ENCODE measurements around the gene CDK1.

DNA sequence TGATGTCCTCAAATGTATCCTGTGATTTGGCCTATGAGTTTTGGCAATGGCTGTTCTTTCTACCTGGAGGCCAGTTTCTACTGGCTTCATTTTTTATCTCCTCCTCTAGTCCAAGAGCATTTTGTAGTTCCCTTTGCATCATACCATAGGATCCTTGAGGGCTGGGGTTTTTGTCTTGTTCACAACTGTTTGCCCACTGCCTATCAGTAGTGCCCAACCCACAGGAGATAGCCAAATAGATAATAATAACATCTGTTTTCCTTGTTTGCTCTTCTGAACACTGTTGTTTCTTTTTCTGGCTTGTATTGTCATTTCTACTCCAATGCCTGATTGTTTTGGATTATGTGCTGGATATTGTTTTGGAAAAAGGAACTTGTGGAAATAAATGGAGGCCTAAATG lies 3.4 kb downstream of the CDK1 start:
- TF ChIP-seq, protein P1, sequence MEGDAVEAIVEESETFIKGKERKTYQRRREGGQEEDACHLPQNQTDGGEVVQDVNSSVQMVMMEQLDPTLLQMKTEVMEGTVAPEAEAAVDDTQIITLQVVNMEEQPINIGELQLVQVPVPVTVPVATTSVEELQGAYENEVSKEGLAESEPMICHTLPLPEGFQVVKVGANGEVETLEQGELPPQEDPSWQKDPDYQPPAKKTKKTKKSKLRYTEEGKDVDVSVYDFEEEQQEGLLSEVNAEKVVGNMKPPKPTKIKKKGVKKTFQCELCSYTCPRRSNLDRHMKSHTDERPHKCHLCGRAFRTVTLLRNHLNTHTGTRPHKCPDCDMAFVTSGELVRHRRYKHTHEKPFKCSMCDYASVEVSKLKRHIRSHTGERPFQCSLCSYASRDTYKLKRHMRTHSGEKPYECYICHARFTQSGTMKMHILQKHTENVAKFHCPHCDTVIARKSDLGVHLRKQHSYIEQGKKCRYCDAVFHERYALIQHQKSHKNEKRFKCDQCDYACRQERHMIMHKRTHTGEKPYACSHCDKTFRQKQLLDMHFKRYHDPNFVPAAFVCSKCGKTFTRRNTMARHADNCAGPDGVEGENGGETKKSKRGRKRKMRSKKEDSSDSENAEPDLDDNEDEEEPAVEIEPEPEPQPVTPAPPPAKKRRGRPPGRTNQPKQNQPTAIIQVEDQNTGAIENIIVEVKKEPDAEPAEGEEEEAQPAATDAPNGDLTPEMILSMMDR (IDR thresholded peaks at IDR 0.05), result no peak
- TF ChIP-seq POLR2A (IDR thresholded peaks at IDR 0.05), result no peak
